Lower leg skin (tissue), 3 donors: Measurements from ENCODE around the gene NAMPT.

ENCODE experiments used
- POLR2A ChIP-seq, 2 donors: fragments of 450-650 bp; IDR thresholded peaks; one replicate each; pipeline ENCODE4 v1.6.1; 2016 to 2017; ENCODE audit warnings: antibody characterized with exemption in 2 of 2, mild to moderate bottlenecking in 1 of 2, moderate library complexity in 1 of 2
- TF ChIP-seq, protein P1 (sequence below), 3 donors: fragments of 450-650 bp; IDR thresholded peaks; one replicate each; pipeline ENCODE4 v1.5.1; 2016; ENCODE audit warnings: antibody characterized with exemption in 3 of 3, mild to moderate bottlenecking in 3 of 3, moderate library complexity in 2 of 3

DNA sequence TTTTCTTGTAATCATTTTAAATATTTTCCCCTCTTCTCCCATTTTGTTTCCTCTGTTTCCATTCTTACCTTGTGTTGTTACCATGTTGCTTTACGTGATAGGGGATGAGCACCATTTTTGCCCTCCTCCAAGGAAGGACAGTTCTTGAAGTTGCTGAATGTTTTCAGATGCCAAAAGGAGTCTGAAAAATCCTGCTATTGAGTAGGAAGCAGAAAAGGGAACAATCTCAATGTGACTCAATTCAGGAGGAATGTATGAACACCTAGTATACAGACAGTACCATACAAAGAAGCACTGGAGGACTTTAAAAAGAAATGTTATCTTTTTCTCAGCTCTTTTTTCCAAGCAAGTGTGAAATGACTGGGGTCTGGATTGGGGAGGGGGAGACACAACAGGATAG, 5.1 kb upstream of the NAMPT start:
- TF ChIP-seq, protein P1, sequence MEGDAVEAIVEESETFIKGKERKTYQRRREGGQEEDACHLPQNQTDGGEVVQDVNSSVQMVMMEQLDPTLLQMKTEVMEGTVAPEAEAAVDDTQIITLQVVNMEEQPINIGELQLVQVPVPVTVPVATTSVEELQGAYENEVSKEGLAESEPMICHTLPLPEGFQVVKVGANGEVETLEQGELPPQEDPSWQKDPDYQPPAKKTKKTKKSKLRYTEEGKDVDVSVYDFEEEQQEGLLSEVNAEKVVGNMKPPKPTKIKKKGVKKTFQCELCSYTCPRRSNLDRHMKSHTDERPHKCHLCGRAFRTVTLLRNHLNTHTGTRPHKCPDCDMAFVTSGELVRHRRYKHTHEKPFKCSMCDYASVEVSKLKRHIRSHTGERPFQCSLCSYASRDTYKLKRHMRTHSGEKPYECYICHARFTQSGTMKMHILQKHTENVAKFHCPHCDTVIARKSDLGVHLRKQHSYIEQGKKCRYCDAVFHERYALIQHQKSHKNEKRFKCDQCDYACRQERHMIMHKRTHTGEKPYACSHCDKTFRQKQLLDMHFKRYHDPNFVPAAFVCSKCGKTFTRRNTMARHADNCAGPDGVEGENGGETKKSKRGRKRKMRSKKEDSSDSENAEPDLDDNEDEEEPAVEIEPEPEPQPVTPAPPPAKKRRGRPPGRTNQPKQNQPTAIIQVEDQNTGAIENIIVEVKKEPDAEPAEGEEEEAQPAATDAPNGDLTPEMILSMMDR (IDR thresholded peaks at IDR 0.05): no peak
- no peak for TF ChIP-seq POLR2A (IDR thresholded peaks at IDR 0.05)
